HG03159 (cell line): ENCODE data around the gene ANAPC1.
"Not testable (repeated sequence)": the region's sequence is repeated elsewhere in the genome, so short reads cannot be mapped to it uniquely, and the experiment has no call there.

Source experiments
- ATAC-seq: cut with Tn5 transposase; IDR thresholded peaks from one replicate; pipeline ENCODE4 v1.9.1; 2021; ENCODE audit warnings: mild to moderate bottlenecking, moderate library complexity; ENCODE audit not compliant: unreplicated experiment

The ANAPC1 gene

GRCh38 chr2:111741517-111741916, 142.5 kb downstream of the ANAPC1 start:
- not testable (repeated sequence) for ATAC-seq

GRCh38 chr2:111735838-111736721, 147.9 kb downstream of the ANAPC1 start:
- ATAC-seq: not testable (repeated sequence)

- not testable (repeated sequence) for ATAC-seq
These were observed 148.6 kb downstream of the ANAPC1 start for GRCh38 chr2:111735420-111735819.

- ATAC-seq: not testable (repeated sequence)
These were observed 154.1 kb downstream of the ANAPC1 start for GRCh38 chr2:111729812-111730458.

GRCh38 chr2:111727611-111728110, 156.3 kb downstream of the ANAPC1 start:
- ATAC-seq: not testable (repeated sequence)

- not testable (repeated sequence) for ATAC-seq
These were observed 158.3 kb downstream of the ANAPC1 start for GRCh38 chr2:111725742-111726141.

GRCh38 chr2:111719610-111720009, 164.4 kb downstream of the ANAPC1 start:
- not testable (repeated sequence) for ATAC-seq
